Endothelial cell of umbilical vein (primary cell): ENCODE data around the gene GALNT13. TPM values are rescaled to one million over a fixed set of nuclear protein-coding genes. Genes with fewer than 3 reads are reported as not detected.

Experiments
- BruUV-seq: library from RNA; stranded (reverse); fragments of 400-500 nt; replicated peaks from 2 replicates; lab custom pipeline; 2021; lab: Mats Ljungman, UMichigan
- CTCF ChIA-PET: fragments of 300-600, 350-600 bp; sonication (Branson Sonifier 250); formaldehyde crosslinking; loops from one replicate; lab custom pipeline; 2021; ENCODE audit warnings: antibody characterized with exemption, inconsistent platforms; lab: Charles Lee
- POLR2A ChIA-PET: fragments of 300-600, 350-600 bp; sonication (Branson Sonifier 250); formaldehyde crosslinking; loops from one replicate; lab custom pipeline; 2021; ENCODE audit warnings: antibody characterized with exemption, inconsistent platforms; lab: Charles Lee
- DNase-seq: peaks from one replicate; pipeline ENCODE4 v3.0.0-alpha.2; 2011; ENCODE audit warnings: low read depth, low spot score
- FAIRE-seq: peaks from 2 replicates; lab custom pipeline; 2011; peaks lifted over from hg19 to GRCh38; lab: Jason Lieb, UNC
- H2AFZ ChIP-seq: 2 replicates; pipeline ENCODE4 v1.6.0; 2012; ENCODE audit warnings: low read depth, low read length, control low read depth, inconsistent platforms
- H3K27ac ChIP-seq: 2 replicates; pipeline ENCODE4 v1.5.1; 2011; ENCODE audit warnings: low read depth, mild to moderate bottlenecking, control low read depth, low read length, moderate library complexity; ENCODE audit not compliant: insufficient read depth
- H3K27me3 ChIP-seq, 2 experiments: 2 replicates each; pipeline versions ENCODE4 v1.6.0 to v1.6.1; 2011; ENCODE audit warnings: low read length in 2 of 2, mixed read lengths in 1 of 2; ENCODE audit not compliant: control insufficient read depth in 2 of 2, insufficient read depth in 2 of 2
- H3K36me3 ChIP-seq, 2 experiments: 2 replicates in 1 of 2; 3 replicates in 1 of 2; pipeline ENCODE4 v1.5.1; 2011; ENCODE audit warnings: low read length in 2 of 2, mild to moderate bottlenecking in 1 of 2, moderate library complexity in 1 of 2; ENCODE audit not compliant: control insufficient read depth in 2 of 2, insufficient read depth in 2 of 2; ENCODE audit errors: extremely low read depth in 1 of 2
- H3K4me1 ChIP-seq: 3 replicates; pipeline ENCODE4 v1.5.1; 2011; ENCODE audit warnings: mild to moderate bottlenecking, low read length; ENCODE audit not compliant: control insufficient read depth, insufficient read depth; ENCODE audit errors: extremely low read depth
- H3K4me2 ChIP-seq: 2 replicates; pipeline ENCODE4 v1.6.1; 2011; ENCODE audit warnings: low read length, control low read depth, mixed read lengths; ENCODE audit not compliant: insufficient read depth
- H3K4me3 ChIP-seq, 3 experiments: fragments of 200-600 bp in 1 of 3; sonication (generic), shearing (Covaris generic) in 1 of 3; replicated peaks in 1 of 3; 2 replicates each; pipeline ENCODE4 v1.5.1; 2011 to 2016; ENCODE audit warnings: control low read depth in 3 of 3, low read length in 3 of 3, mild to moderate bottlenecking in 2 of 3, inconsistent platforms in 1 of 3, low read depth in 1 of 3, moderate library complexity in 1 of 3; ENCODE audit not compliant: insufficient read depth in 1 of 3
- H3K79me2 ChIP-seq: 2 replicates; pipeline ENCODE4 v1.6.0; 2012; ENCODE audit warnings: low read length, inconsistent platforms; ENCODE audit not compliant: control insufficient read depth, insufficient read depth
- H3K9ac ChIP-seq: replicated peaks from 2 replicates; pipeline ENCODE3; 2011; ENCODE audit warnings: low read length, control low read depth; ENCODE audit not compliant: insufficient read depth; ENCODE audit errors: extremely low read depth
- H3K9me1 ChIP-seq: replicated peaks from 3 replicates; pipeline ENCODE4 v1.6.0; 2011; ENCODE audit warnings: mild to moderate bottlenecking, low read length; ENCODE audit not compliant: control insufficient read depth, insufficient read depth; ENCODE audit errors: extremely low read depth
- H3K9me3 ChIP-seq: replicated peaks from 2 replicates; pipeline ENCODE4 v1.5.1; 2012; ENCODE audit warnings: low read length, inconsistent platforms; ENCODE audit not compliant: control insufficient read depth, insufficient read depth
- H4K20me1 ChIP-seq: replicated peaks from 2 replicates; pipeline ENCODE3; 2011; ENCODE audit warnings: mild to moderate bottlenecking, low read length; ENCODE audit not compliant: control insufficient read depth, insufficient read depth; ENCODE audit errors: extremely low read depth
- CTCF ChIP-seq, 2 donors: IDR thresholded peaks; 1 replicate in 1 of 2; 2 replicates in 1 of 2; pipeline ENCODE4 v1.5.1; 2011; ENCODE audit warnings: low read length in 2 of 2, mild to moderate bottlenecking in 2 of 2, moderate library complexity in 2 of 2, control low read depth in 1 of 2, inconsistent platforms in 1 of 2, low read depth in 1 of 2; ENCODE audit not compliant: insufficient read depth in 1 of 2; ENCODE audit errors: extremely low read depth in 1 of 2
- EZH2 ChIP-seq: IDR thresholded peaks from 2 replicates; pipeline ENCODE4 v1.6.1; 2012; ENCODE audit warnings: borderline replicate concordance, low read depth, mild to moderate bottlenecking, moderate library complexity, low read length, inconsistent platforms; ENCODE audit not compliant: severe bottlenecking
- FOS ChIP-seq: IDR thresholded peaks from 2 replicates; pipeline ENCODE4 v1.6.1; 2011; ENCODE audit warnings: mild to moderate bottlenecking, low read length, moderate library complexity, borderline replicate concordance; ENCODE audit not compliant: insufficient read depth
- GATA2 ChIP-seq: IDR thresholded peaks from 2 replicates; pipeline ENCODE4 v1.7.0; 2011; ENCODE audit warnings: low read depth, mild to moderate bottlenecking, moderate library complexity, mixed read lengths, low read length; ENCODE audit not compliant: insufficient read length, insufficient read depth
- JUN ChIP-seq: IDR thresholded peaks from 2 replicates; pipeline ENCODE4 v1.6.1; 2011; ENCODE audit warnings: borderline replicate concordance, low read depth; ENCODE audit not compliant: insufficient read length, insufficient read depth
- MAX ChIP-seq: IDR thresholded peaks from 2 replicates; pipeline ENCODE4 v1.6.1; 2011; ENCODE audit not compliant: insufficient read depth, insufficient read length
- MYC ChIP-seq: IDR thresholded peaks from one replicate; pipeline ENCODE4 v1.6.1; 2011; ENCODE audit warnings: mild to moderate bottlenecking, low read depth, low read length
- POLR2A ChIP-seq: IDR thresholded peaks from 2 replicates; pipeline ENCODE4 v1.6.1; 2012; ENCODE audit warnings: low read depth, mild to moderate bottlenecking, control low read depth, low read length
- POLR2AphosphoS5 ChIP-seq: IDR thresholded peaks from 2 replicates; pipeline ENCODE4 v1.6.1; 2012; ENCODE audit warnings: low read depth, mild to moderate bottlenecking, control low read depth, low read length, moderate library complexity; ENCODE audit not compliant: insufficient read depth
- dilution Hi-C: fragments of 300-500 bp; cut with MboI; formaldehyde crosslinking; loops from one replicate; pipeline ENCODE4 v1.15.0; 2019; ENCODE audit warnings: low sequenced_read_pairs; ENCODE audit not compliant: extremely low pct_ligation_motif_present
- intact Hi-C: fragments of 100-400 bp; cut with micrococcal nuclease; formaldehyde crosslinking; loops from one replicate; pipeline ENCODE4 v1.10.0; 2022
- polyA plus RNA-seq, 4 experiments: library from polyadenylated mRNA; depleted of rRNA in 3 of 4; stranded (reverse) in 3 of 4; unstranded in 1 of 4; fragments of >200 nt; gene quantifications; 2 replicates each; pipeline versions ENCODE4 v1.2.1 to v1.2.3, GENCODE V29; 2011 to 2012; ENCODE audit warnings: missing spikeins in 1 of 4
- total RNA-seq: library from RNA; stranded (reverse); gene quantifications from 2 replicates; pipeline ENCODE4 v1.2.3, GENCODE V29; 2021

Gene GALNT13
- total and polyA plus RNA-seq, 2 donors (not counting 3 experiments of a cell fraction or from before 2014, with no cell fraction given) = 0.06 TPM; not detected in 1

- no peak for DNase-seq
- H3K36me3 ChIP-seq = no peaks in the 10 kb centered on the region
- dilution Hi-C loops (no loop called here), intact Hi-C loops (no loop called here)
- no peak for FAIRE-seq
- H3K4me1 ChIP-seq = no peaks in the 10 kb centered on the region
- no peak overlapping the region for H3K4me2 ChIP-seq
- H3K9me1 ChIP-seq = no peaks in the 10 kb centered on the region
- ChIA-PET POLR2A (no interaction called here), CTCF (interaction anchor here (0.6 kb wide), 1 partner anchor 63 kb away, joined by 3 read pairs; no protein-coding TSS in a partner anchor)
- H3K4me3 ChIP-seq = no peak overlapping the region
- H3K27me3 ChIP-seq = no peaks in the 10 kb centered on the region
- BruUV-seq = no TSS peak
- H3K79me2 ChIP-seq = no peaks in the 10 kb centered on the region
- no peaks in the 10 kb centered on the region for H4K20me1 ChIP-seq
- H3K9ac ChIP-seq = no peak overlapping the region
- no peak overlapping the region for H2AFZ ChIP-seq
- TF ChIP-seq FOS (no peak), CTCF (IDR thresholded peaks at IDR 0.05; ENCODE audit: extremely low read depth in 1 of 2, insufficient read depth in 1 of 2, low read depth in 1 of 2, low read length in 2 of 2) (no peak), MYC (no peak), EZH2 (no peak), POLR2AphosphoS5 (no peak), GATA2 (no peak), MAX (no peak), JUN (no peak), POLR2A (no peak)
- no peak overlapping the region for H3K27ac ChIP-seq
- no peaks in the 10 kb centered on the region for H3K9me3 ChIP-seq
Measured at GRCh38 chr2:154481336-154481735, 609.6 kb downstream of the GALNT13 start.
